HG03342 (cell line): ENCODE results near the gene SGSM2.

Source experiments
- ATAC-seq: cut with Tn5 transposase; IDR thresholded peaks from one replicate; pipeline ENCODE4 v1.9.1; 2021; ENCODE audit warnings: mild to moderate bottlenecking, moderate library complexity; ENCODE audit not compliant: unreplicated experiment

Gene SGSM2

DNA sequence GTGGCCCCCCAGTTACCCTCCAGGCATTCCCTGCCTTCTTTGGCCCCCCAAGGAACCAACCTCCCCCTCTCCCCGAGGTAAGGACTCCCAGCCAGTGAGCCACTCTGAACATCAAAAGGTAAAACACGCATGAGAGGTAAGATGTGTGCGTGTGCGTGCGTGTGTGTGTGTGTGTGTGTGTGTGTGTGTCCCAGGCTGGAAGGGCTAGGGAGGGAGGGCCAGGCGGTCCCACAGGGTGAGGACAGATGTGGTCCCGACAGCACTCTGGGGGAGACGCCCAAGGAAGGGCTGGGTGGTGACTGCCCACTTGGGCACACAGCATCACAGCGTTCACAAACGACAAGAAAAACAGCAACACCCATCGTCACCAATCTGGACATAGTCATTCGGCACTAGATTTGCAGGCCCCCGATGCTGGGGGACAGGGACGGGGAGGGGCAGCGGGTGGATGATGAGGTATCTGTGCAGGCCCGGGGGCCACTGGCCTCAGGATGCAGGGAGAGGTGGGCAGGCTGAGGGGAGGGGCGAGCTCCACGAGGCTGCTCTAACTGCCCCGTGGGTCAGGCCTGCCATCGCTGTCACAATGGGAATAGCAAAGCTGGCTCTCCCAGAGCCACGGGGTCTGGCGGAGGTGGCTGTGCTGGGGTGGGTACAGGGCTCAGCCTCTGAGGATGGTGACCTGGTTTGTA lies 47.3 kb downstream of the SGSM2 start:
- no peak for ATAC-seq

- no peak for ATAC-seq
These were observed 48.2 kb downstream of the SGSM2 start for GRCh38 chr17:2385240-2386210.

- ATAC-seq = no peak
These were observed 49.2 kb downstream of the SGSM2 start for GRCh38 chr17:2386400-2387085.

GRCh38 chr17:2387086-2388019 lies 50.1 kb downstream of the SGSM2 start:
- ATAC-seq = no peak

- no peak for ATAC-seq
These were observed 50.9 kb downstream of the SGSM2 start for GRCh38 chr17:2388020-2388682.

DNA sequence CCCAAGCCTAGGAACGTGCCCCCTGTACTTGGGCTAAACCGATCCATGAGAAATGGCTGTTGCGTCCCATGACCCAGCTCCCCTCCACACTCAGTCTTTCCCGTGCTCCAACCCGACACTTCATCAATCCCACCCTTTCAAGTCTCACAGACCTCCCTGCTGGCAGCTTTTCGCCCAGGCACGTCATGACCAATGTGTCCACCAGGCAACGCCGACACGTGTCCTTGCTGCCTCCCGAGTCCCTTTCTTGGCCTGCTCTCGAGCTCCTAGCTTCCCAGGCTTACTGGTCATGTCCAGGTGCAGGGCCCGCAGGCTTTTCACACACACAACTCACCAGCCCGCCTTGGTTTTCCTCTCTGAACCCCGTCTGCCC lies 51.4 kb downstream of the SGSM2 start:
- no peak for ATAC-seq

- no peak for ATAC-seq
These were observed 53.0 kb downstream of the SGSM2 start for GRCh38 chr17:2390199-2390836.

- ATAC-seq = no peak
These were observed 54.4 kb downstream of the SGSM2 start for GRCh38 chr17:2391597-2392251.

DNA sequence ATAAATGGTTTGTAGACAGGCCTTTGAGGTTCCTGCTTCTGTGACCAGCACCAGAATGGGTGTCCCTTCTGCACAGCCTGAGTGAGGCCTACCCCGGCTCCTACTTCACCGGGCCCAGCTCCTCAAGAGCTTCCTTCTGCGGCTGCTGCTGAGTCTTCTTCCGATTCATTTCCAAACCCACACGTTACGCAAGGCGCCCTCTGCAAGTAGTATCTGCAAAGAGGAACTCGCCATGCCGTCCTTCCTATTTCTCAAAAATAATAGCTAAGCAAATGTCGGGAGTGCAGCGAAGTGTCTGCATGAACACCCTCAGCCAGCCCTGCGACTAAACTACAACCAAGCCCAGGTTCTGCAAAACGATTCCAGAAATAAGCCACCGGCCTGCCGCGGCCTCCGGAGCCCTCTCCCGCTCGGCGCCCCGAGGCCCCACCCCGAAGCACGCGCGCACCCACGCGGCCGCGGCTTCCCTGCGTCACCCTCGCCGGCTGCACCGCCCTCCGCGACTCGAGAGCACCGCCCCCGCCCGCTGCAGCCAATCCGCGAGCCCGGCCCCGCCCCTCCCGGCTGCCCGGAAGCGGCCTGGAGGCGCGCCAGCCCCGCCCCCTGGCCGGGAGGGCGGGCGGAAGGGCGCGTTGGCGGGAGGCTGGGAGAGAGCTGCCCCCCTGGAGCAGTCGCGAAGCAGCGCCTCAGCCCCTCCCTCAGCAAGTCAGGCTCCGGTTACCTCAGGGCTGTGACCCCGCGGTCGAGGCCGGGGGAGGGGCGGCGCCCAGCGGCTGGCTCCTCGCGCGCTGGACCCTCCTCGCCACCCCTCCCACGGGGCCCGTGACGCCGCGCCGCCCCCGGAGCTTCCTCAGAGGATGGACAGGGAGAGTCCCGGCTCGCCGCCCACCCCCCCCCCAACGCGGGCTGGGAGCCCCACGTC lies 55.2 kb downstream of the SGSM2 start:
- ATAC-seq = peak; percentile 46

DNA sequence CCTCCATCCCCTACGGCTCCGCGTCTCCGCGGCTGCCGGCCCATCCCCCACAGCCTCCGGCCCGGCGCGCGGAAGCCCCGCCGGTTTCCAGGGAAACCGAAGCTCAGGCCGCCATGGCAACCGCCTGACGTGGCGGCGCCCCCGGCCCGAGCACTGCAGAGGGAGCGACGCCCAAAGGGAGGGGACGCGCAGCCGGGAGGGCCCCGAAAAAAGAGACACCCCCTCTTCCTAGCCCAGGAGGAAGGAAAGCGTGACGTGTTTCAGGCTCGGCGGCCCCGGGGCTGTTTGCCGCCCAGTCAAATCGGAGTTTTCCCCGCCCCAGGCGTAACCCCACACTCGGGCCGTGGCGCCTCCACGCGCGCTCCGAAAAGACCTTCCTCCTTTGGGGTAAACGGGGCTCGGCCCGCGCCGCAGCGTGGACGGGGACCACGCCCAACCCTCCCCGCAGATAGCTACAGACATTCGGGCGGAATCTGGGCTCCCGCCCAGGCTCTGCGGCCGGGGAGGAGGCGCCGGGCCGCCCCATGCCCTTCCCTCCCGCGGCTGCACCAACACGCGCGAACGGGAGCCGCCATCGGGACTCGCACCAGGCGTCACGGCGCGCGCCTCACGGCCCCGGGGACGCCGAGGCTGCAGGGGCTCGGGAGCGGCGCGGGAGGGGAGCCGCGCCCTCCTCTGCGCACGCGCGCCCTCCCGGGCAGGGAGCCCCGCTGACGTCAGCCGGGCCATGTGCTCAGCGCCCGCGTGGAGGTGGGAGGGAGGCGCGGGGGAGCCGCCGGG lies 56.1 kb downstream of the SGSM2 start:
- peak; percentile 30 for ATAC-seq

DNA sequence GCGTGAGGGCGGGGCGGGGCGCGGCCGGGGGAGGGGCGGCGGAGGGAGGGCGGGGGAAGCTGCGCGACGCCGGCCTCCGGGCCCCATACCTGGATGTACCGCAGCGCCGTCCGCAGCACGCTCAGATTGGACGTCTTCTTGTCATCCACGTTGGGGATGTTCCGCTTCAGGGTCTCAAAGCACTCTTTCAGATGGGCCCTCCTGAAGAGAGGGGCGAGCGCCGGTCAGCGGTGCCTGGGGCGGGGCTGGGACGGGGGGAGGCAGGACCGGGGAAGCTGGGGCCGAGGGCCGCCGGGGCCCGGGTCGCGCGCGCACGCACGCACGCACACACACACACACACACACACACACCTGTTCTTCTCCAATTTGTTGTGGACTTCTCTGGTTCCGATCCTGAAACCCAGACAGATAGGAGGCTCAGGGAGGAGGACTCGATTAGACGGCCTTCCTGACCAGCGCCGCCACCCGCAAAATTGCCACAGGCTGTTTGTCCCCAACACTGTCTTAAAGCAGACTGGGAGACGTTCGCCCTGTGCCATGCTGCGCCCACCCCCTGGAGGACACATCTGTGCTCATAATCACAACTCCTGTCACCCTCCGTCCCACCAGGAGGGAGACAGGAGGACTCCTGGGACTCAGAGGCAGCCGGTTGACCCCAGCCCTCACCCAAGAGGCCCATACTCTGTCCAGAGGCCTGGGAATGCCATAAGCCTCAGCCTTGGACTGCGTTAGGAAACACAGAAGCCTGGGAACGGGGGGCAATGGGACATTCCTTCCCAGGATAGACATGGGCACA lies 56.9 kb downstream of the SGSM2 start:
- ATAC-seq = no peak

DNA sequence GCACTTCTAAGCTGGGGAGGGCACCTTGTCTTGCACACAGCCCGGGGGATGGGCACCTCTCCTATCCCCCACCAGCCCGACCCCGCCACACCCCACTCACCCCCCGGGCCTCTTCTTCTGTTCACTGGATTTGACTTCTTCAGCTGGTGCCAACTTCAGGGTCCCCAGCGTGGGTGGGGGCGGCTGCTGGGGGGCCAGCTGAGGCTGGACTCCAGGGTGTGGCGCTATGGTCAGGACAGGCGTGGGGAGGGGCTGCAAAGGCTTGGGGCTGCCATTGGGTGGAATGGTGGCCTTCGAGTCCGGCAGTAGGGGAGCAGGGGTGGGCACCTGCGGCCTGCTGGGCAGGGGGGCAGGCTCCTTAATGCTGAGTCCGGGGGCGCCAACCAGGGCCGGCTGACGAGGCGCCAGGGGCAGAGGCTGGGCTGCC lies 57.5 kb downstream of the SGSM2 start:
- ATAC-seq = no peak

DNA sequence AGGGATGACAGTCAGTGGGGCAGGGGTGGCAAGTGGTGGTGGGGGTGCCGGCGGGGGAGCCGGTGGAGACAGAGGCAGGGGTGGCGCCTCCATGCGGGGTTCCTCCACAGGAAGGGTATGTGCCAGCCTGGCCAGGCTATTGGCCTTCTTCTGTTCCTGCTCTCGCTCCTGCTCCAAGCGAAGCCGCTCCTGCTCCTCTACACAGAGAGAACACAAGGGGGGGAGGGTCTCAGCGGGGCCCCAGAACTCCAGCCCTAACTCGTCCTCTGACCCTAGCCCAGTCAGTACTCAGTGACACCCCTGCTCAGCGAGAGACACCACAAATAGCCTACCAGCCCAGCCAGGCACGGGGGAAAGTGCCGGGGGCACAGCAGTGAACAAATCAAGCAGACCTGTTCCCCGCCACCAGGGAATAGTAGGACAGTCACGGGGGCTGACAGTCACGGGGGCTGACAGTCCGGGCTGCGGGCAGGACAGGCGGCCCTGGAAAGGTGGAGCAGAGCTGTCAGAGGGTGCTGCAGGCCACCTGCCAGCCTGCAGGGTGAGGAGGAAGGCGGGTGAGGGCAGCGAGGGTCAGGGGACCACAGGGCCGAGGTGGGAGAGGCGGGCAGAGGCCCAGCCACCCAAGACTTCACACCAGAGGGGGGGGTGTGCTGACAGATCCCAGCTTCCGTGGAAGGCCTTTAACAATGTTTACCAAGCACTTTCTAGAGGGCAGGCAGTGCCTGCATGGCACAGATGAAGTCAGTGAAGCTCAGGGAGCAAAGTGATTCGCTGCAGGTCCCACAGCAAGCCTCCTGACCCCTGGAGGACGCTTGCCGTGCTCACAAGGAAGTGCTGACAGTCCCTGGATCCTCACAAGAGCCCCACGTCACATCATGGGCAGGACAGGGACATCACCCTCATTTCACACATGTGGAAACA lies 58.2 kb downstream of the SGSM2 start:
- no peak for ATAC-seq

- ATAC-seq = no peak
These were observed 58.9 kb downstream of the SGSM2 start for GRCh38 chr17:2396192-2396567.

GRCh38 chr17:2396568-2397246 lies 59.4 kb downstream of the SGSM2 start:
- peak; percentile 14 for ATAC-seq
